GM19395 (cell line): ENCODE results near the gene CLEC2L.

ENCODE experiments used
- ATAC-seq: cut with Tn5 transposase; IDR thresholded peaks from one replicate; pipeline ENCODE4 v1.9.1; 2021; ENCODE audit warnings: mild to moderate bottlenecking, moderate library complexity; ENCODE audit not compliant: unreplicated experiment

The CLEC2L gene

GRCh38 chr7:139523199-139523941 is at the start of gene CLEC2L:
CLEC2L (plus strand) TSS chr7:139523685; CDS start chr7:139523928, 243 bp downstream.
- no peak for ATAC-seq

- no peak for ATAC-seq
These were observed 47.3 kb upstream of the CLEC2L start for GRCh38 chr7:139476139-139476538.

- ATAC-seq = no peak
These were observed 46.6 kb upstream of the CLEC2L start for GRCh38 chr7:139476891-139477290.

DNA sequence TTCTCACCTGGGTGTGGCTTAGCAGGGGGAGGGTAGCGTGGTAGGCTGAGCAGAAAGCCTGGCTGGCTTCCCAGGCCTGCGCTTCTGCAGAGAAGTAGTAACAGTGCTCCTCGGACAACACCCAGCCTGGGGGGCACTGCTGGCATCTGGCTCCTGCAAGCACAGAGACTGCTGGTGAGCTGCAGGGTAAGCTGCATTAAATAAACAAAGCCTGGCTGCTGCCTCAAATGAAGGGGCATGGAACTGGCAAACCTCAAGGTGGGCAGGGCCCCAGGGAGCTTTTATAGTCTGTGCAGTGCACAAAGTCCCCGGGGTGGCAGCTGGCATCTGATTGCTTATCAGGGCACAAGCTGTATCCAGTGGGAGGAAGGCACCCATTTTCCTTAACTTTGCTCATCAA is 43.9 kb upstream of the CLEC2L start:
- no peak for ATAC-seq

GRCh38 chr7:139481364-139481763 is 42.1 kb upstream of the CLEC2L start:
- ATAC-seq = no peak

- ATAC-seq = no peak
These were observed 41.4 kb upstream of the CLEC2L start for GRCh38 chr7:139482122-139482521.

GRCh38 chr7:139482662-139483466 is 40.6 kb upstream of the CLEC2L start:
- ATAC-seq = peak; percentile 22

- ATAC-seq = no peak
These were observed 36.0 kb upstream of the CLEC2L start for GRCh38 chr7:139487366-139488080.

- ATAC-seq = no peak
These were observed 34.7 kb upstream of the CLEC2L start for GRCh38 chr7:139488810-139489209.

DNA sequence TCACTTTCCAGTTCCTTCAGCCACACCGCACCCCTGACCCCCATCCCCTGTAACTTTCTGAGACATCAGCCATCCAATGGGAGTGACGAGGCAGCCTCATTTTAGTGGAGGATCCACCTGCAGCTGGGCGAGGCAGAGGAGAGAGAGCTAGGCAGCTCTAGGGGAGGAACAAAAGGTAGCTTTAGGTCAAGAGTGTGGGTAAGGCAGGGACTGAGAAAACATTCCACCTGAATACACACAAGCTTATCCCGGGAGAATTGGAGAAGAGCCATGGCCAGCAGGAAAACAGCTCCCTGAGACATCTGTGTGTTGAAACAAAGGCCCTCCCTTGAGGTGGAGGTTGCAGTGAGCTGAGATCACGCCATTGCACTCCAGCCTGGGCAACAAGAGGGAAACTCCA is 33.4 kb upstream of the CLEC2L start:
- no peak for ATAC-seq

GRCh38 chr7:139492293-139492692 is 31.2 kb upstream of the CLEC2L start:
- ATAC-seq = no peak

DNA sequence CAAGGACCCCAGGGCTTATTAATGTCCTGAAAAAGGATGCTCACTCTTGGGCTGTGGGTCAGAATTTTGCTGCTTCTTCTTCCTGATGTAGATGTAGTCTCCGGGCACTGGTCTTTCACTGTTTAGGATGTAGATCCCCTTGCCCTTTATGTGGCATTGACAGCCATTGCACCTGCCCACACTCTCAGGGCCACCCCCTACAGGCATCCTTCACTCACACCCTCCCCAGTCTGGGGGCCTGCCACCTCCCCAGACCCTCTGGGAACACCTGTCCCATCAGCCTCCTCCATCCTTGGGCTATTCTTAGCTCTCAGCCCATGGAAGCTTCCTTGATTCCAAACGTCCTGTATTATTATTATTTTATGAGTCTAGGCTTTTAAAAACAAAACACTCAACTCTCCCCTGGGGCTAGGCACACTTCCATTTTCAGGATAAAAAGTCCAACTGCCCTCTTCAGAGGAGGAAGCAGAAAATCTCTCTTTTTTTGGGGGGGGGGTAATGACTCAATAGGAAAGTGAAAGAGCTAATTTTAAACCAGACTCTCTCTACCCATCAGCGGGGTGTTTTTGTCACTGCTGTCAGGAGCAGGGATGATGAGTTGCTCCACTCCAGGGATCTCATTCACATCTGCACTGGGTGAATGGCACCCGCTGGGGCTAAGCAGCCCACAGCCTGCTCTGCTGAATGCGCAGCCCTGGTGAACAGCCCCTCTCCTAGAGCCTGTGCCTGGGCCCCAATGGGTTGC is 28.5 kb upstream of the CLEC2L start:
- ATAC-seq = peak; percentile 79

DNA sequence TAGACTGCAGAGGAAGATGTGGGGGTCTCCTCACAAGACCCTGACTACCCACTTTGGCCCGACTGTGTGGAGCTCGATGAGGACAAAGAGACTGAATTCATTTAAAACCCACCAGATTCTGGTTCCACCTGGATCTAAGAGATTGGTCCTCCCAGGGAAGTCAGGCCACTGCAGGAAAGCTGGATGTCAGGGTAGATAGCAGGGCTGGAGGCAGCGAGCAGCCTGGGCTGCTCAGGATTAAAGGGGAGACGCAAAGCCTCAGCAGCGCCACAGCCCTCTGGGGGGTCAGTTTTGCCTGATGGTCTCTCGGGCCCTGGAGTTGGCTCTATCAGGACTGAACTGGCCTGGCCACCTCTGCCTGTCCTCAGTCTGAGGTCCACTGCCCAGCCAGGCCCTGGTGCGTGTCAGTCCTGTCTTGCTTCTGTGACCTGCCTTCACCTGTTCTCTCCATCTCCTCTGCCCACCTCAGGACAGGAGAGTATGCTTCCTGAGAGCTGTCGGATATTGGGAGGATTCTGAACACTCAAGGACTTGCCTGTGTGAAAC is 27.8 kb upstream of the CLEC2L start:
- peak; percentile 3 for ATAC-seq

DNA sequence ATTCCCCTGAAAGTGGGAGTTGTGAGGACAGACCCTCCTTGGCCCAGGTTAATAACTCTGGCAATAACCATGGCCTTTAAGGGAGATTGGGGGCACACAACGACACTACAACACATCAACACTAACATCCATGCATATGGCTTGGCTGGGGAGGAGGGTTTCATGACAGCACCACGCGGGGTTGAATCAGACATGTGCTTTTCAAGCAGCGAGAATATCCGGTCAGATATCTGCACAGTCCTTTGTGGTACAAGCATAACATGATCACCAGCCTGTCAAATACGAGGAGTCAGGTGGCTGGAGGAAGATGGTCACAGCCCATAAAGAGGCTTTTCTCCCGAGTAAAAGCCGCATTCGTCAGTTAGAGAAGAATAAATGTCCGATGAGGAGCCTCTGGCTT is 27.0 kb upstream of the CLEC2L start:
- no peak for ATAC-seq

GRCh38 chr7:139500770-139501138 is 22.7 kb upstream of the CLEC2L start:
- no peak for ATAC-seq

DNA sequence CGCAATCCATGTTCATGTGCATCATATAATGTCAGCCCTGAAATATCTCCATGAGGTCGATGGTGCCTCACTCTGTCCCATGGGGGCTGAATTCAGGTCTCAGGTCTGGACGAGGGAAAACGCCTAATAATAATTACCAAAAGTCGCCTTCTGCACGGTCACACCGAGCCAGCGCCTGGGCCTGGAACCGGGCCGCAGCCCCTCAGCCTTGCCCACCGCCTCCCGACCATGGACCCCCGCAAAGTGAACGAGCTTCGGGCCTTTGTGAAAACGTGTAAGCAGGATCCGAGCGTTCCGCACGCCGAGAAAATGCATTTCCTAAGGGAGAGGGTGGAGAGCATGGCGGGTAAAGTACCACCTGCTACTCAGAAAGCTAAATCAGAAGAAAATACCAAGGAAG is 21.3 kb upstream of the CLEC2L start:
- ATAC-seq = no peak

GRCh38 chr7:139505563-139505962 is 17.9 kb upstream of the CLEC2L start:
- no peak for ATAC-seq

- no peak for ATAC-seq
These were observed 13.9 kb upstream of the CLEC2L start for GRCh38 chr7:139509535-139509934.

DNA sequence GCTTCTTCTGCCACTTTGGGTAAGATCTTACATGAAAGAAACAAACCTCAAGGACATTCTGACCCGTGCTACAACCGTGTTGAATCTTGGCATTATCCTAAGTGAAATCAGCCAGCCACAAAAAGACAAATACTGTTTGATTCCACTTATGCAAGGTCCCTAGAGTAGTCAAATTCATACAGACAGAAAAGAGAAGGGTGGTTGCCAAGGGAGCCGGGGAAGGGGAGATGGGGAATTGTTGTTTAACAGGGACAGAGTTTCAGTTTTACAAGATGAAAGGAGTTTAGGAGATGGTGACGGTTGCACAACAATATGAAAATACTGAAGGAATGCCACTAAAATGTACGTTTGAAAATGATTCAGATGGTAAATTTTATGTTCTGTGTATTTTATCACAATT is 12.2 kb upstream of the CLEC2L start:
- ATAC-seq = no peak

DNA sequence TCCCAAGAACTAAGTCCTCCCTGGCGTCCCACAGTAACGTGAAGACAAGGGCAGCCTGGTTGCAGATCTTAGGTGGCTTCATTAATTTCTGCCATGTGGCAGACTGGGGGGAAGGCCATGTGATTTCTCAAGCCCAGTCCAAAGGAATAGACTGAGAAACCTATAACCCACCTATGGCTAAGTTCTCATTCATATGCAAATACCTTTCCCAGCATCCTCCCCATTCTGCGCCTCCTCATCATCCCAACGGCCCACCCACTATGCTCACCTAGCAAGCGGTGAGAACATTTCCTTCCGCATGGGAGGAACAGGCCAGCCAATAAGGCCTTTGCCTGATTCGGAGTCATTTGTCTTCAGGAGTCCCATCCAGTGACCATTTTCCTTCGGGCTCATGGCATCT is 8.2 kb upstream of the CLEC2L start:
- ATAC-seq = no peak

DNA sequence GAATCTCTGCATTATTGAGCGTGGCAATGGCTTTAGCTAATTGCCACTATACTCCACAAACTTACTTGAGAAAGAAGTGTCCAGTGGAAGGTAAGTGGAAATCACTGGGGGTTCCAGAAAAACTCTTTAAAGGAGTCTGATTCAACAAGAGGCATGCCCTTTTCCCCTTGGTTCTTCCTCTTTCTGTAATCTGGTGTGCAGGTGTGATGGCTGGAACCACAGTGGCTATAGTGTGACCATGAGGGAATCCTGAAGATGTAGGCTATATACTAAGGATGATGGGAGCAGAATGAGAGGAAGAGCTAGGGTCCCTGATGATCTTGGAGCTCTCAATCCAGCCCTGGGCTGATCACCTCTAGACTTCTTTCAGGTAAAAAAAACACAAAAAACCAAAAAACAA is 2.0 kb upstream of the CLEC2L start:
- ATAC-seq = no peak
